LoVo (cell line): ENCODE data around the gene PPP2CA.

Experiments
- DNase-seq: peaks from one replicate; pipeline ENCODE4 v3.0.0-alpha.2; 2016; ENCODE audit warnings: low spot score

Gene PPP2CA

DNA sequence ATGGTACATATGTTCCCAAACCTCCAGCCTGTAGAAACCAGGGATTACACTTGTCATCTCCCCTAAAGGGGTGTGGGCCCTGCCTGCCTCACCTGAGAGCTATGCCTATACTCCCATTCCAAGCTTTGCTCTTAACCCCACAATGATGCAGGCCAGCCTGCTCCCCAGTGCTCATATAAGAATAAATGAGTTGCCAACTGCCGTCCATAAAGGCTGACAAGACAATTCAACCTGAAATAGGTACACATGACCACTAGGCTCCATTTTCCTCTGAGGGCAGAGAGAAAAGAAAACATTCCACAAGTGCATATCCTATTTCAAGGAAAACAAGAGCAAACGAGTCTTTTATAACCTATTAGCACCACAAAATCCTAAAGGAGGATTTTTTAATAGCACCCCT lies 77.6 kb downstream of the PPP2CA start:
- DNase-seq = no peak

DNA sequence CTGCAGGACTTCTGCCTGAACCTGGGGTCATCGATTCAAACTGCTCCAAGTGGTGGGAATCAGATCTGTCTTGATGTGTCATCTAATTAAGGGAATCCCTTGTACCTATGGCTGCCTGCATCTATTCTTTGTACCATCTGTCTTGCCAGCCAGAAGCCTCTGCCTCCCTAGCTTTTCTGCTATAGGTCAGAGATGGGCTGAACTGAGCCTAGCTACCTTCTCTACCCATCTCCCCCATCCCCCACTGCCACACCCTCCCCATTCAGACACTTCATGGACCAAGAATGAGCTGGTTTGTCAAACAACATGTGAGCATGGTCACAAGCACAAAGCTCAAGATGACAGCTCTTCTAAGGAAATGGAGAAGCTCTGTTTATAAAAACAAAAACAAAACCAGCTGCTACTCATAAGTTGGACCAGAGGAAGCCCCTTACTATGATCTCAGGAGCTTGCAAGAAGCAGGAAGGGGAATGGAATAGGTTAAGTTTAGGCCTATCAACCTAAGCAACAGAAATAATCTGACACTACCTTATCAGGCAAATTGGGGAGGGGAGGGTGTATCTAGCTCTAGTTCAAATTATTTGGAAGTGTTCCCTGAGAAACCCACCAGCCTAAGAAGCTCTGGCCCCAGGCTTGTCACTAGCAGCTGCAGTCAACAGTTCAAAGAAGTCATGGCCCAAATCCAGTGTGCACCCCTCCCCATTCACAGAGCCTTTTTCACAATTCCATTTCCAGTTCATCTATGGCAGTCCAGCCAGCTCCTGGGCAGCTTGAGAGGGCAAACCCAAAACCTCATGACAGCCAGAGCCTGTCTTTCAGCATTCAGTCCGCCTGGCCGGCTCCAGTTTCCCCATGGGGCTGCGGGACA lies 79.0 kb downstream of the PPP2CA start:
- DNase-seq = no peak

DNA sequence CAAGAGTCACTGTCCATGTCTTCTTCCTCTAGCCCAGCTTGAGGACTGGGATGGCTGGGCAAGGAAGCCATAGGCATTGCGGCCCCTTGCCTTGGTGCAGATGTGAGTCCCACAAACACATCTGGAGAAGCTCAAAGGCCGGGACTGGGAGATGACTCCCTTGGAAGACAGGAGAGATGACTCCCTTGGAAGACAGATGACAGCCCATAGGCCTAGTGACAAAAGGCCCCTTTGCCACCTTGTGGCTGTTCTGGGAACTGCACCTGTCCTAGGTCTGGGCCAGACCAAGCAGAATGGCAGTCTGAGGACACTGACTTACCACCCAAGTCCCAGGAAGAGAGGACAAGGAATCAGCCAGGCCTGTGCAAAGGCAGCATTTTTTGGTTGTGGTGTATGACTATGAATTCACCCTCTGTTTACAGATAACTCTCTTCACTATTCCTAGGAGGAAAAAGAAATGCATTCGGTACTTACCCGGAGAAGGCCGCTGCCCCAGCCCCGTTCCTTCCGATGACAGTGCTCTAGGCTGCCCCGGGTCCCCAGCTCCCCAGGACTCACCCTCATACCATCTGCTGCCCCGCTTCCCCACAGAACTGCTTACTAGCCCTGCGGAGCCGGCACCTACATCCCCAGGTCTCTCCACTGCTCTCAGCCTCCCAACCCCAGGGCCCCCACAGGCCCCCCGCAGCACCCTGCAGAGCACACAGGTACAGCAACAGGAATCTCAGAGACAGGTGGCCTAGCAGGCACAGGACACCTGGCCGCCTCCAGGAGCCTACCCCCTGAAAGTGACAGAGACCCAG lies 79.9 kb downstream of the PPP2CA start:
- DNase-seq = peak; percentile 68

DNA sequence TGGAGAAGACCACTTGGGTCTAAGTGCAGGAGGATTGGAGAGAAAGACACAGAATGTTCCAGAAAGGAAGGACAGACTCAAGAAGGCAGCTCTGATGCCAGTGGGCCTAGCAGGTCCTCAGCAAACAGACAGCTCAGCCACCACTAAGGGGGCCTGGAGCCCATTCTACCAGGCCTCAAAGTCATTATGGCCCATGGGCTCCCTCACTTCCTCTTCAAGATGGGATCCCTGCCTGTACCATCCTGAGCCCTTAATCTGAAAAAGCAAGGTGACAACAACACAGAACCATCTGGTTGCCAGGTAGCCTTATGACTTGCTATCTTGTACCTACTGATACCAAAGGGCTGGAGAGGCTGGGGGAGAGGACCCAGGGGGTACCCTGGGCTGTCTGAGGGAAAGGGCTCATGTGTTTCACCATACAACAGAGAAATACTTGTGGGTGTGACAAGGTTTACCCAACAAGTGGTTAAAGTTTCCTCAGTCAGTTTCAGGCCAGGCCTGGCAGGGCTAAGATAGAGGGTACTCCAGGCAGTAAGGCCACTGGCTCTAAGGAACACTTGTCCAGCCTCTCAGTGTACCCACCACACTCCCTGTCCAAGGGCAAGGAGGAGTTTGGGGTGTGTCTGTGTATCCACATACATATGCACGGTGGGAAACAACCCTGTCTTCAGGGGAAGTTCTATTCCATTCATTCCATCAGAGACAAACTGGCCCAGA lies 80.7 kb downstream of the PPP2CA start:
- no peak for DNase-seq
